IPS-18c (cell line): ENCODE results near the gene TBP.
"Not testable (repeated sequence)": the region's sequence is repeated elsewhere in the genome, so short reads cannot be mapped to it uniquely, and the experiment has no call there.

ENCODE experiments used
- H3K4me3 ChIP-seq: 2 replicates; pipeline ENCODE4 v1.7.0; 2013; ENCODE audit warnings: low read depth, mild to moderate bottlenecking, low read length, moderate library complexity; ENCODE audit not compliant: insufficient read depth
- H3K9me3 ChIP-seq: one replicate; pipeline ENCODE4 v1.6.1; 2013; ENCODE audit warnings: mild to moderate bottlenecking, low read length, moderate library complexity; ENCODE audit not compliant: control insufficient read depth, insufficient read depth

Gene TBP

GRCh38 chr6:170554013-170554795 lies at the start of gene TBP:
Gene TBP (plus strand): TSS chr6:170554369. CDS start chr6:170557030, 2,661 bp downstream.
- H3K4me3 ChIP-seq: peak within 1 kb of the TSS; percentile 96
- H3K9me3 ChIP-seq: no peaks in the 10 kb centered on the region

- Histone ChIP-seq H3K4me3 (no peak overlapping the region), H3K9me3 (peaks cover 5% of the 10 kb centered on the region)
Observed at GRCh38 chr6:170504479-170504878, 49.7 kb upstream of the TBP start.

DNA sequence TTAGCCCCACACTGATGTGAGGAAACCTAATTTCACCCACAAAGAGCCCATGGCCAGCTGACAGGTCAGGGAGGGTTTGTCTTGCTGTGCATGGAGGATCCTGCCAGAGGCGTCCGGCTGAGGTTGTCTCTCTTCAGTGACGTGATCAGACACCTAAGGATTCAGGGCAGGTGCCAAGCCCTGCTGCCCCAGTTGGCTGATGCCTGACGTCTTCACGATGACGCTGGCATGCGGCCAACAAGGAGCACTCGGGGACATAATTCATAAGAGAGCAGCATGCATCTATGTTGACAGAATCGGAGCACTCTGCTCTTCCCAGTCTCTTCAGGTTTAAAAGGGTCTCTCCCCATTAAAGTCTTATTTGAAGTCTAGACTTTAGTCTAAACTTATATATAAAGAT lies 48.9 kb upstream of the TBP start:
- H3K9me3 ChIP-seq: peaks cover 5% of the 10 kb centered on the region
- no peak overlapping the region for H3K4me3 ChIP-seq

- H3K4me3 ChIP-seq: no peak overlapping the region
- H3K9me3 ChIP-seq: peaks cover 5% of the 10 kb centered on the region
Observed at GRCh38 chr6:170506446-170506845, 47.7 kb upstream of the TBP start.

DNA sequence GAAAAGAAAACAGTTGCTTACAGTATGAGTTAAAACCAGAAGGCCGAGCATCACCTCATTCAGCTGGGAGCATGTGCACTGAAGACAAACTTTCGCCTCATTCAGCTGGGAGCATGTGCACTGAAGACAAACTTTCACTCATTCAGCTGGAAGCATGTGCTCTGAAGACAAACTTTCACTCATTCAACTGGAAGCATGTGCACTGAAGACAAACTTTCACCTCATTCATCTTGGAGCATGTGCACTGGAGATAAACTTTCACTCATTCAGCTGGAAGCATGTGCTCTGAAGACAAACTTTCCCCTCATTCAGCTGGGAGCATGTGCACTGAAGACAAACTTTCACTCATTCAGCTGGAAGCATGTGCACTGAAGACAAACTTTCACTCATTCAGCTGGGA lies 46.4 kb upstream of the TBP start:
- not testable (repeated sequence) for H3K4me3 ChIP-seq, H3K9me3 ChIP-seq

- not testable (repeated sequence) for H3K4me3 ChIP-seq, H3K9me3 ChIP-seq
Observed at GRCh38 chr6:170508275-170508674, 45.9 kb upstream of the TBP start.

DNA sequence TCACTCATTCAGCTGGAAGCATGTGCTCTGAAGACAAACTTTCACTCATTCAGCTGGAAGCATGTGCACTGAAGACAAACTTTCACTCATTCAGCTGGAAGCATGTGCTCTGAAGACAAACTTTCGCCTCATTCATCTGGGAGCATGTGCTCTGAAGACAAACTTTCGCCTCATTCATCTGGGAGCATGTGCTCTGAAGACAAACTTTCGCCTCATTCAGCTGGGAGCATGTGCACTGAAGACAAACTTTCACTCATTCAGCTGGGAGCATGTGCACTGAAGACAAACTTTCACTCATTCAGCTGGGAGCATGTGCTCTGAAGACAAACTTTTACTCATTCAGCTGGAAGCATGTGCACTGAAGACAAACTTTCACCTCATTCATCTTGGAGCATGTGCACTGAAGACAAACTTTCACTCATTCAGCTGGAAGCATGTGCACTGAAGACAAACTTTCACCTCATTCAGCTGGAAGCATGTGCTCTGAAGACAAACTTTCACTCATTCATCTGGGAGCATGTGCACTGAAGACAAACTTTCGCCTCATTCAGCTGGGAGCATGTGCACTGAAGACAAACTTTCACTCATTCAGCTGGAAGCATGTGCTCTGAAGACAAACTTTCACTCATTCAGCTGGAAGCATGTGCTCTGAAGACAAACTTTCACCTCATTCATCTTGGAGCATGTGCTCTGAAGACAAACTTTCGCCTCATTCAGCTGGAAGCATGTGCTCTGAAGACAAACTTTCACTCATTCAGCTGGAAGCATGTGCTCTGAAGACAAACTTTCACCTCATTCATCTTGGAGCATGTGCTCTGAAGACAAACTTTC lies 45.1 kb upstream of the TBP start:
- H3K4me3 ChIP-seq, H3K9me3 ChIP-seq: not testable (repeated sequence)

- no peaks in the 10 kb centered on the region for H3K9me3 ChIP-seq
- no peak overlapping the region for H3K4me3 ChIP-seq
Observed at GRCh38 chr6:170509723-170510018, 44.5 kb upstream of the TBP start.

- no peak overlapping the region for H3K4me3 ChIP-seq
- H3K9me3 ChIP-seq: no peaks in the 10 kb centered on the region
Observed at GRCh38 chr6:170510631-170511030, 43.5 kb upstream of the TBP start.

- no peak overlapping the region for H3K4me3 ChIP-seq
- no peaks in the 10 kb centered on the region for H3K9me3 ChIP-seq
Observed at GRCh38 chr6:170512249-170512648, 41.9 kb upstream of the TBP start.

- no peaks in the 10 kb centered on the region for H3K9me3 ChIP-seq
- H3K4me3 ChIP-seq: no peak overlapping the region
Observed at GRCh38 chr6:170514908-170515307, 39.3 kb upstream of the TBP start.

GRCh38 chr6:170516783-170517616 lies 37.2 kb upstream of the TBP start:
- Histone ChIP-seq H3K9me3 (no peaks in the 10 kb centered on the region), H3K4me3 (no peak overlapping the region)

GRCh38 chr6:170522565-170523183 lies 31.5 kb upstream of the TBP start:
- Histone ChIP-seq H3K4me3 (no peak overlapping the region), H3K9me3 (no peaks in the 10 kb centered on the region)

GRCh38 chr6:170523256-170524171 lies 30.7 kb upstream of the TBP start:
- Histone ChIP-seq H3K9me3 (no peaks in the 10 kb centered on the region), H3K4me3 (no peak overlapping the region)

GRCh38 chr6:170524172-170524502 lies 30.0 kb upstream of the TBP start:
- no peaks in the 10 kb centered on the region for H3K9me3 ChIP-seq

DNA sequence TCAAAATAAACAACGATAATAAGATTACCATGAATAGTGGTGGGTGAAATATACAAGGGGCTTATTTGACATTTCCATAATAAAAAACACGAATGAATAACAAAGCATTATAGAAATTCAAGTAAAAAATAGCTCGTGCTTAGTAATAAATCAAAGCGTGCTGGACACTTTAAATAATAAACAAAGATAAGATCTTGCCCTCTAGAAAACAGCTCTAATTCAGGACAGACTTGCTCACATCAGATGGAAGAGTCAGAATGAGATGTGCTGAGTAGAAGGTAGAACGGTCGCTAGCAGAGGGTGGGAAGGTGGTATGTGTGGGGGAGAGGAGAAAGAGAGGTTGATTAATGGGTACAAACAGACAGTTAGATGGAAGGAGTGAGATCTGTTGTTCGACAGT lies 28.4 kb upstream of the TBP start:
- Histone ChIP-seq H3K9me3 (no peaks in the 10 kb centered on the region), H3K4me3 (no peak overlapping the region)

More at GRCh38 chr6:170524172-170524502, 30.0 kb upstream of the TBP start:
- H3K4me3 ChIP-seq: no peak overlapping the region
